ENCODE measurements around the gene VWC2L. TPM values are rescaled to one million over a fixed set of nuclear protein-coding genes. Genes with fewer than 3 reads are reported as not detected.

Gene VWC2L
- total RNA-seq, 2 donors from 2014 or later, result not detected

DNA sequence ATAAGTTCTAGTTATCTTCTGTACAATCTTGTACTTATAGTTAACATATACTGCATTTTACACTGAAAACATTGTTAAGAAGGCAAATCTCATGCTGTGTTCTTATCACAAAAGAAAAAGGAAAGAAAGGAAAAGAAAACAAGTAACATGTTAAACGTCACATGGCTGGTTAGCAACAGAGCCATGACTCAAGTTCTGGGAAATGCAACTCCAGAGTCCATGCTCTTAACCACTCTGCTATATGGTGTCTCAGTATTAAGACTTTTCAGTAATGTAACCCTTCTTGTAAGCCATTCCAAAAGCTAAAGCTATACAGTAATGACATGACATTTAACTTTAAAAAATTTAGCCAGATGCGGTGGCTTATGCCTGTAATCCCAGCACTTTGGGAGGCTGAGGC is 217.2 kb downstream of the VWC2L start:
- Mint-ChIP-seq H3K4me3 (no peak overlapping the region), H3K4me1 (no peaks in the 10 kb centered on the region), H3K27me3 (peaks cover 3% of the 10 kb centered on the region), H3K36me3 (ENCODE audit: low read depth) (no peaks in the 10 kb centered on the region), H3K27ac (no peak overlapping the region), H3K9me3 (peaks cover 3% of the 10 kb centered on the region)
- ATAC-seq (replicated peaks), result no peak

Data from activated T-helper 17 cell treated with anti-CD3 and anti-CD28 coated beads, Interleukin-2, amount 50 U/mL, for 72 hours (primary cell).